Activated T-cell treated with anti-CD3 and anti-CD28 coated beads for 48 hours (primary cell): Measurements from ENCODE around the gene GJC1.
"Not testable (repeated sequence)": the region's sequence is repeated elsewhere in the genome, so short reads cannot be mapped to it uniquely, and the experiment has no call there.

Experiments used
- DNase-seq: peaks from one replicate; pipeline ENCODE4 v3.0.0-alpha.2; 2020; ENCODE audit warnings: low read depth

The GJC1 gene

DNA sequence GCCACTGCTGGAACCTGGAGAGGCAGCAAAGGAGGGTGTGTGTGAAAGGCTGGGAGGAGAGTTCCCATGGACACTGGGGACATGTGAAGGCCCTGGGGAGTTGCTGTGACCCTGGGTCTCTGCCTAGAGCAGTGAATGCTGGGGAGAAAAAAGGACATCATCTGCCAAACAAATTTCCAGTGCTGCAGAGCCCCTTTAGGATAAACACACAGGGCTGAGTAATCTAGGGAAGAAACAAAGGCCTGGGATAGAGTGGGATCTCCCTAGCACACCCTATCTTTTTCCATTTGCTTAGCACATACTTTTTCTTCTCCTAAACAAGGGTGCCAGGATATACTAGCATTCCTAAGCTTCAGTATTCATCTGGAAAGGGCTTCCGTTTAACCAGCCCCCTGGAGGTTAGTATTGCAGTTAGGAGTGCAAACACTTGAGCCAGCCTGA is 14.3 kb upstream of the GJC1 start:
- DNase-seq = no peak

DNA sequence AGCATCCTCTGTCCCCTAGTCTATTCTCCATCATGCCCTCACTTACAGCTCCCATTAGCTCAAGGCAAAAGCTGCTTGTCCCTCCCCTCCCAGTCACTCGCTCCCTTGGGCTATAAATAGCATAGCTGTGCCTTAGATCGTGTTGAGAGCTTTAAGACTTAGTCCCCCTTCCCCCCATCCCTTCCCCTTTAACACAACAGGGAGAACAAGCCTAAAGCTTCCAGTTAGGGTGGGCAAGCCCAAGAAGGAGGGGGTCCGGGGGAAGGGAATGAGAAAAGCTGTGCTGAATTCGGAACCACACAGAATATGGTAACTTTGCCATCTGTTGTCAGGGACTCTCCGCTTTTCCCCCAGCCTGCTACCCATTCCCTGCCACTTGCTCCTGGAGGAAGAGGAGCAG is 12.7 kb upstream of the GJC1 start:
- no peak for DNase-seq

GRCh38 chr17:44840936-44841335 is 10.8 kb upstream of the GJC1 start:
- no peak for DNase-seq

DNA sequence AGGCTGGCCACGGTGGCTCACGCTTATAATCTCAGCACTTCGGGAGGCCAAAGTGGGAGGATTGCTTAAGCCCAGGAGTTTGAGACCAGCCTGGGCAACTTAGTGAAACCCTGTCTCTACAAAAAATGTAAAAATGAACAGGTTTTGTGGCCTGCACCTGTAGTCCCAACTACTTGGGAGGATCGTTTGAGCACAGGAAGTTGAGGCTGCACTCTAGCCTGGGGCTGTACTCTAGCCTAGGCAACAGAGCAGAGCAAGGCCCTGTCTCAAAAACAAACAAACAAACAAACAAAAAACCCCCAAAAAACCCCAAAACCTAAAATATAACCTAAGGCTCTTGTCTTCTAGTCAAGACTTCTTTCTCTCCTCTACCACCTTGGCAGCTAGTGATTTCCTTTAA is 10.2 kb upstream of the GJC1 start:
- DNase-seq = no peak

DNA sequence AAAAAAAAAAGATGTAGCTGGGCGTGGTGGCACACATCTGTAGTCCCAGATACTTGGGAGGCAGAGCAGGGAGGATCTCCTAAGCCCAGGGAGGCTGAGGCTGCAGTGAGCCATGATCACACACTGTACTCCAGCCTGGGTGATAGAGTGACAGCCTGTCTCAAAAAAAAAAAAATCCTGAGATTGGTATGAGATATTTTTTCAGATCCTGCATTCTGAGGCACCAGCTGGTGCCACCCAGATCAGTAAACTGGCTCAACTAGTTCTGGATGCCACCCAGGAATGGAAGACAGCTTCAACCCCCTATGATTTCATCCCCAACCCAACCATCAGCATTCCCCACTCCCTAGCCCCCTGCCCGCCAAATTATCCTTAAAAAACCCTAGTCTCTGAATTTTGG is 7.1 kb upstream of the GJC1 start:
- DNase-seq = no peak

GRCh38 chr17:44832805-44833204 is 2.7 kb upstream of the GJC1 start:
- no peak for DNase-seq

GRCh38 chr17:44831371-44831770 is 1.3 kb upstream of the GJC1 start:
- DNase-seq = no peak

DNA sequence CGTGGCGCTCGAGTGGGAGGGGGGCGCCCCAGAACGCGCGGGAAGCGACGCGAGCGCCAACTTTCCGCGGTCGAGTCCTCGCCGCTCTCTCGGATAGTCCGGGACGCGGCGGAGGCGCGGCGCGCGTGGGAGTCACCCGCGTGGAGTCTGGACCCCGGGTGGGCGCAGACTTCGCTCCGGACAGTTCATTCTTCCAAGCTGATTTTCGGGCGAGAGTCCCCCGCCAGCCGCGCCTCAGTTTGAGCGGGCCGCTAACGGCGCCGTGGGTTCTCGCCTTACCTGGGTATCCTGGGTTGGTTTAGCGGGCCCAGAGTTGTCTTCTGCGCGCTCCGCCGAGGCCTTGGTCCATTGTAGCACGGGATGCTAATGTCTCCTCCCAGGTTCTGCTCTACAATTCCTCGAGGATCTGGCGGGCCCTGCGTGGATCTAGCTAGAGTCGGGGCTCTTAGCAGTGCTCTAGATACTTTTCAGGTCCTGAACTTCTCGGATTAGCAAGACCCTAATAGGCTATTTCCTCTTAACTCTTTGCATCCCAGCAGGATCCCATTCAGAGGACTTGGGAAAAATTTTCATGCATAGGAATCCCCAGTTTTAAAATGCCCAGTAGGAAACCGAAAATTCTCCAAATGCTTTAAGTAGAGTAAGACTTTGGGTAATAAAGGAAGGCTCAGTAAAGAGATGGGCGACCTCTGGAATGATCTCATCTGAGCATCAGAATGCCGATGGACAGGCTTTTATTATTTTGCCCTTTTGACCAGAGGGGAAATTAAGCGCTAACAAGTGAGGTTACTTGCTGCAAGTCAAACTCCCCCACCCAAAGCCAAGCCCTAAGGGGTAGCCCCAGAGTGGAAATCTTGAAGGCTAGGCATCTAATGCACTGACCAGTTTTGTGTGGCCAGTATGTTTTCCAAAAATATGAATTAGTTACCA is 537 bp upstream of the GJC1 start:
- peak; percentile 6 for DNase-seq

GRCh38 chr17:44828919-44829522 is 1.1 kb downstream of the GJC1 start:
- DNase-seq = no peak

DNA sequence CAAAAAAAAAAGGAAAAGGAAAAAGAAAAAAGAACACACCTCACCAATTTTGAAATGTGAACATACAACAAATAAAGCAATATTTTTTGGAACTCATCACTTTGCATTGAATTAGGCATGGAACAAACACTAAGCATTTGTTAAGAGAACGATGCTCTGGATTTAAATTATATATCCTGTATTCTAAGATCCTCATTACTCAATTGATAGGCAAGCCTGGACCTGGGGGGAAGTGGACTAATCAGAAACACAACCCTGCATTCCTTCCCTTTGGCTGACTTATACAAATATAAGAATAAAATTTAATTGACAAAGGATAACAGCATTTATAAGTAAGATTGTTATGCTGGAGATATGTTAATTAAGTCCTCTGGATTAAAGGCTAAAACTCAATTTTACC is 2.2 kb downstream of the GJC1 start:
- DNase-seq = no peak

GRCh38 chr17:44826123-44826790 is 3.8 kb downstream of the GJC1 start:
- DNase-seq = no peak

GRCh38 chr17:44825236-44825635 is 4.9 kb downstream of the GJC1 start:
- DNase-seq = not testable (repeated sequence)

- no peak for DNase-seq
Observed at GRCh38 chr17:44820631-44821212, 9.4 kb downstream of the GJC1 start.

GRCh38 chr17:44818508-44818907 is 11.6 kb downstream of the GJC1 start:
- DNase-seq = not testable (repeated sequence)

GRCh38 chr17:44812263-44812662 is 17.8 kb downstream of the GJC1 start:
- DNase-seq = no peak

GRCh38 chr17:44808656-44809388 is 21.3 kb downstream of the GJC1 start:
- DNase-seq = not testable (repeated sequence)

DNA sequence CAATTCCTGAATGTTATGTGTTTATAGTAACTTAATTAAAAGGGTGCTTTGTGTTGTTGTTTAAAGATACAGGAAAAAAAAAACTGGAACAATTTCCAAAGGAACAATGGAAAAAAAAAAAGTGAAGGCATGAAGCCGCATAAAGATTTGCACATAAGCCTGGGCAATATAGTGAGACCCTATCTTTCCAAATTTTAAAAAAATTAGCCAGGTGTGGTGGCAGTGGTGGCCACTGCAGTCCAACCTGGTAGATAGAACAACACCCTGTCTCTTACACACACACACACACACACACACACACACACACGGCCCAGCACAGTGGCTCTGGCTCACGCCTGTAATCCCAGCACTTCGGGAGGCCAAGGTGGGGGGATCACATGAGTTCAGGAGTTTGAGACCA is 21.9 kb downstream of the GJC1 start:
- DNase-seq = no peak

- DNase-seq = no peak
Observed at GRCh38 chr17:44807817-44808155, 22.3 kb downstream of the GJC1 start.

DNA sequence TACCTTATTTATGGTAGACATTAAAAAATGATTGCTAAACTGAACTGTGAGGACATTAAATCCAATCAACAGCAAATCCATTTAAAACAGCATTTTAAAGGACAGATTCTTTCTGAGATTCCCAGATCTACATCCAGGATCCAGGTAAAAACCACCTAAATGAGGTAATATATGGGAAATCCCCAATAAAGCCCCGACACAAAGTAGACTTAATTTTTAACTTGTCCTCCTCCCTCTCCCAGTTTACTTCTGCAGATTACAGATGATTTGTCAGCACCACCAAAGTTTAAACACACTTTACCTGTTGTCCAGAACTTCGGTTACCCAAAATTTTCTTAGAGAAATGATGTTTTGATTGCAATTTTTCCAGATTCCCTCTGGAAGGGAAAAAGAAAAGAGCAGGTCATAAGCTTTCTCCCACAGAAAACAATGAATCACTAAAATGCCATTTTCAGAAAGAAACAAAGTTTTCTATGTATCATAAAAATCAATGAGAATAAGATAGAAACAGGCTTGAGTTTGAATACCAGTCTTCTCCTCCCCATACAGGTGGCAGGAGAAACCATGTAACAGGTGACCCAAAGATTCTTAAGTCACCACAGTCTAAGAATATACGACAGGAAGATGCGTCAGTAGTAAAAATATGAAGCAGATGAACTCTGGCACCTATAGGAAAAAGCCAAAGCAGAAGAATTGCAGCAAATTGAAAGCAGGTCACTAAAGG is 22.8 kb downstream of the GJC1 start:
- DNase-seq = no peak

DNA sequence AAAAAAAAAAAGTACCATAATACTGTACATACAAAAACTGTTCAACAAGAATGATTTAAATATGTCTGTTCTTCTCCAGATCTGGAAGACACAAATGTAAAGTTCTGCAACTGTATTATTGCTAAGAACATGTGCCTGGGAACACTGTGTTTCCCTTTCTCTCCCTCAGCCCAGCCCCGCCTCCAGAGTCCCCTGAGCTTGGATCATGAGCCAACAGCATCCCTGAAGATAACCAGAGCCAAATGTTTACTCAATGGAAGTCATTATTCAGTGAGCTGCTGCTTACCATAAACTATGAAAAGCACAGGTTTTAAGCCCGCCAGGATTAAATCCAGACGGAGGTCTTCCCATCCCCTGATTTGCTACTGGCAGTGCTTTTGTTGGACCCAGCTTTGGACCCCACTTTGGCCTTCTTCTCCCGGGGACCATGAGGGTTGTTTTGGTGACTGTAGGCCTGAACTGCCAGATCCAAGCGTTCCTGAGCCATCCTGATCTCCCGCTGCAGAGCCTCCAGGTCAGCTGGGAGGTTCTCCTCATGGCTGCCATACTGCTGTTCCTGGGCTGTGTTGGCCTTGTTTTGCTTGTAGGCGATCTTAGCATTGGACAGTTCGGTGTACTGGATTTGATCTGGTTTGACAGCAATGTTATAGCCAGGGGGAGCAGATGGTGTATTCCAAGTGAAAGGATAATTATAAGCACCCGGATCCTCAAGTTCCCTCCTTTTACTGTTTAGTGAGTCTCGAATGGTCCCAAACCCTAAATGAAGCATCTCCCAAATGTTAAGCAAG is 25.6 kb downstream of the GJC1 start:
- DNase-seq = no peak

- no peak for DNase-seq
Observed at GRCh38 chr17:44801880-44802279, 28.2 kb downstream of the GJC1 start.
